Pancreas (tissue), 10 donors: Measurements from ENCODE around the gene EGFR. TPM values are rescaled to one million over a fixed set of nuclear protein-coding genes. Genes with fewer than 3 reads are reported as not detected.

ENCODE experiments used
- ATAC-seq, 4 donors: fragments of 200-7000 bp; cut with Tn5 transposase; one replicate each; pipeline versions ENCODE4 v1.8.0 to v1.9.1; 2020; ENCODE audit warnings: mild to moderate bottlenecking in 4 of 4, moderate library complexity in 4 of 4
- DNase-seq, 6 donors: peaks; one replicate each; pipeline ENCODE4 v3.0.0-alpha.2; 2020
- FAIRE-seq: peaks from 2 replicates; lab custom pipeline; 2012; peaks lifted over from hg19 to GRCh38; lab: Jason Lieb, UNC
- H3K27ac ChIP-seq, 4 donors: fragments of 200-600 bp; sonication (generic); 1 replicate in 3 of 4; 2 replicates in 1 of 4; pipeline versions ENCODE4 v1.5.0 to v1.8.0; 2020
- H3K27me3 ChIP-seq, 4 donors: fragments of 200-600 bp; one replicate each; pipeline ENCODE4 v1.8.0; 2021
- H3K36me3 ChIP-seq, 3 donors: fragments of 200-600 bp; sonication (generic) in 1 of 3; one replicate each; pipeline versions ENCODE4 v1.5.0 to v1.8.0; 2020 to 2021
- H3K4me1 ChIP-seq, 3 donors: fragments of 200-600 bp; one replicate each; pipeline ENCODE4 v1.8.0; 2021
- H3K4me3 ChIP-seq, 4 donors: fragments of 200-600 bp; sonication (generic) in 2 of 4; one replicate each; pipeline versions ENCODE4 v1.5.0 to v1.8.0; 2020 to 2021
- H3K9me3 ChIP-seq, 4 donors: fragments of 200-600 bp; one replicate each; pipeline ENCODE4 v1.8.0; 2021
- CTCF ChIP-seq, 4 donors: fragments of 200-600 bp; sonication (generic) in 3 of 4; IDR thresholded peaks; one replicate each; pipeline versions ENCODE4 v1.5.0 to v1.8.0; 2021; ENCODE audit warnings: antibody characterized with exemption in 4 of 4
- WGBS, 2 donors: extraction: QIAGEN DNeasy Blood & Tissue Kit; methylation state at CpG; one replicate each; pipeline ENCODE4 v1.1.7; 2013; 5-methylcytosine and 5-hydroxymethylcytosine counted together
- intact Hi-C, 3 donors: fragments of 100-400 bp; cut with DNase I; formaldehyde crosslinking; loops; one replicate each; pipeline versions ENCODE4 v1.11.1 to v1.14.2; 2022
- polyA plus RNA-seq, 2 donors: library from polyadenylated mRNA; stranded (reverse); fragments of 200-250 nt; gene quantifications; one replicate each; pipeline ENCODE4 v1.2.3, GENCODE V29; 2013
- total RNA-seq, 6 donors: library from RNA; stranded (reverse); fragmentation: NEBNext Ultra II Directional in 4 of 6; extraction: Animal tissue kit (Norgen Biotek cat#: 25700) in 4 of 6; gene quantifications; one replicate each; pipeline versions ENCODE4 v1.2.1 to v1.2.4, GENCODE V29; 2021 to 2023
- donor health status: healthy with polysubstance abuse.
- donor health status: DM: no; HTN: no; CAD: no; lungs with moderate emphysema.
- donor health status: DM: no; HTN: no; CAD: no.
- donor health status: control.
- donor health status: control.
- donor health status: Bipolar disorder and iron deficiency.
- donor health status: DM: yes; HTN: yes; CAD: no.
- donor health status: DM: no; HTN: no; CAD: no.
- donor health status: DM: no; HTN: no; CAD: no.
- donor health status: DM: yes; HTN: yes; CAD: no.

Gene EGFR
- total and polyA plus RNA-seq, 8 donors: 5.5 to 38.8 (median 30.3) TPM

GRCh38 chr7:55100544-55101327 is 81.9 kb downstream of the EGFR start:
- FAIRE-seq (no peak), ATAC-seq (peak; percentile 84 to 88 (median 86)), DNase-seq (peak; percentile 63 to 87 (median 78))
- Histone ChIP-seq H3K27ac (peak overlapping the region in 2 of 4 donors; percentile 43 to 71), H3K36me3 (no peaks in the 10 kb centered on the region), H3K4me3 (peak overlapping the region in 1 of 4 donors; percentile 2), H3K27me3 (no peaks in the 10 kb centered on the region), H3K4me1 (peaks cover 9 to 21% (median 14%) of the 10 kb centered on the region in 3 donors), H3K9me3 (no peaks in the 10 kb centered on the region)
- intact Hi-C loops: no loop called here
- WGBS, 2 donors: 30 to 34% methylated on average over 21 of the region's 21 CpGs
- no peak for TF ChIP-seq CTCF (IDR thresholded peaks at IDR 0.05)

- no peaks in the 10 kb centered on the region for H3K27me3 ChIP-seq
- no peak for TF ChIP-seq CTCF (IDR thresholded peaks at IDR 0.05)
- DNase-seq: no peak
- ATAC-seq: peak; percentile 70 to 74 (median 72)
- peaks cover 9 to 21% (median 14%) of the 10 kb centered on the region in 3 donors for H3K4me1 ChIP-seq
- 33 to 40% methylated on average over 9 of the region's 9 CpGs for WGBS, 2 donors
- H3K36me3 ChIP-seq: no peaks in the 10 kb centered on the region
- no peak overlapping the region for H3K4me3 ChIP-seq
- no peak for FAIRE-seq
- no peaks in the 10 kb centered on the region for H3K9me3 ChIP-seq
- H3K27ac ChIP-seq: peak overlapping the region in 2 of 4 donors; percentile 43 to 71
- intact Hi-C loops: no loop called here
These were observed 82.5 kb downstream of the EGFR start for GRCh38 chr7:55101359-55101758.

GRCh38 chr7:55104123-55104522 is 85.3 kb downstream of the EGFR start:
- ATAC-seq (no peak), FAIRE-seq (no peak), DNase-seq (no peak)
- Histone ChIP-seq H3K27ac (no peak overlapping the region), H3K9me3 (no peaks in the 10 kb centered on the region), H3K4me3 (no peak overlapping the region), H3K4me1 (peaks cover 21 to 37% (median 22%) of the 10 kb centered on the region in 3 donors), H3K36me3 (no peaks in the 10 kb centered on the region), H3K27me3 (no peaks in the 10 kb centered on the region)
- TF ChIP-seq CTCF (IDR thresholded peaks at IDR 0.05): no peak
- WGBS, 2 donors: 96 to 98% methylated on average over 12 of the region's 12 CpGs
- intact Hi-C loops: no loop called here

GRCh38 chr7:55104712-55105433 is 86.1 kb downstream of the EGFR start:
- TF ChIP-seq CTCF (IDR thresholded peaks at IDR 0.05): no peak
- Histone ChIP-seq H3K27me3 (no peaks in the 10 kb centered on the region), H3K27ac (no peak overlapping the region), H3K4me3 (no peak overlapping the region), H3K4me1 (peaks cover 21 to 36% (median 22%) of the 10 kb centered on the region in 3 donors), H3K9me3 (no peaks in the 10 kb centered on the region), H3K36me3 (no peaks in the 10 kb centered on the region)
- 73 to 75% methylated on average over 3 of the region's 3 CpGs for WGBS, 2 donors
- no peak for DNase-seq
- ATAC-seq: no peak
- intact Hi-C loops: no loop called here
- no peak for FAIRE-seq
